Measurements from ENCODE around the gene CD36. TPM values are rescaled to one million over a fixed set of nuclear protein-coding genes. Genes with fewer than 3 reads are reported as not detected.
A peak's percentile ranks its signal among the peaks of the same experiment; 100 is the strongest.

Gene CD36
- total RNA-seq, 4 donors from 2014 or later = 122 to 261 (median 180) TPM

- Histone ChIP-seq H3K27me3 (no peaks in the 10 kb centered on the region), H3K27ac (no peak overlapping the region), H3K4me1 (no peaks in the 10 kb centered on the region), H3K4me3 (no peak overlapping the region), H3K9me3 (no peaks in the 10 kb centered on the region), H3K36me3 (no peaks in the 10 kb centered on the region)
- DNase-seq (ENCODE audit: low spot score in 2 of 2) = no peak
- 89 to 92% methylated on average over 2 of the region's 2 CpGs for WGBS, 2 donors
- TF ChIP-seq POLR2A (IDR thresholded peaks at IDR 0.05) (no peak), EP300 (IDR thresholded peaks at IDR 0.05) (no peak)
- TF ChIP-seq, protein P1, sequence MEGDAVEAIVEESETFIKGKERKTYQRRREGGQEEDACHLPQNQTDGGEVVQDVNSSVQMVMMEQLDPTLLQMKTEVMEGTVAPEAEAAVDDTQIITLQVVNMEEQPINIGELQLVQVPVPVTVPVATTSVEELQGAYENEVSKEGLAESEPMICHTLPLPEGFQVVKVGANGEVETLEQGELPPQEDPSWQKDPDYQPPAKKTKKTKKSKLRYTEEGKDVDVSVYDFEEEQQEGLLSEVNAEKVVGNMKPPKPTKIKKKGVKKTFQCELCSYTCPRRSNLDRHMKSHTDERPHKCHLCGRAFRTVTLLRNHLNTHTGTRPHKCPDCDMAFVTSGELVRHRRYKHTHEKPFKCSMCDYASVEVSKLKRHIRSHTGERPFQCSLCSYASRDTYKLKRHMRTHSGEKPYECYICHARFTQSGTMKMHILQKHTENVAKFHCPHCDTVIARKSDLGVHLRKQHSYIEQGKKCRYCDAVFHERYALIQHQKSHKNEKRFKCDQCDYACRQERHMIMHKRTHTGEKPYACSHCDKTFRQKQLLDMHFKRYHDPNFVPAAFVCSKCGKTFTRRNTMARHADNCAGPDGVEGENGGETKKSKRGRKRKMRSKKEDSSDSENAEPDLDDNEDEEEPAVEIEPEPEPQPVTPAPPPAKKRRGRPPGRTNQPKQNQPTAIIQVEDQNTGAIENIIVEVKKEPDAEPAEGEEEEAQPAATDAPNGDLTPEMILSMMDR (IDR thresholded peaks at IDR 0.05) = no peak
Measured at GRCh38 chr7:80676404-80676803, 38.0 kb downstream of the CD36 start.

GRCh38 chr7:80677629-80678028 lies 39.2 kb downstream of the CD36 start:
- TF ChIP-seq, protein P1 (IDR thresholded peaks at IDR 0.05) = no peak
- TF ChIP-seq POLR2A (IDR thresholded peaks at IDR 0.05) (no peak), EP300 (IDR thresholded peaks at IDR 0.05) (no peak)
- DNase-seq (ENCODE audit: low spot score in 2 of 2) = no peak
- Histone ChIP-seq H3K27ac (no peak overlapping the region), H3K4me3 (no peak overlapping the region), H3K36me3 (no peaks in the 10 kb centered on the region), H3K9me3 (no peaks in the 10 kb centered on the region), H3K4me1 (no peaks in the 10 kb centered on the region), H3K27me3 (no peaks in the 10 kb centered on the region)
- 88 to 94% methylated on average over 1 of the region's 1 CpG for WGBS, 2 donors

DNA sequence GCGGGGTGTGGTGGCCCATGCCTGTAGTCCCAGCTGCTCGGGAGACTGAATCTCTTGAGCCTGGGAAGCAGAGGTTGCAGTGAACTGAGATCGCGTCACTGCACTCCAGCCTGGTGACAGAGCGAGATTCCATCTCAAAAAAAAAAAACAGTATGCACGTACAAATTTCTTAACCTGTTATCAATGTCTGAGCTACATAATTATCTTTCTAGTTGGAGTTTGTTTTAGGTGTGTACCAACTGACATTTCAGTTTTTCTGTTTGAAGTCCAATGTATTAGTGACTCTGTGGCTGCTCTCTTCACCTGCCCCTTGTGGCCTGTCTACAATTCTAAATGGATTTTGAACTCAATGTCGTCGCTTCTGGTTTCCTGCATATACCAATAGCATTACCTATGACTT lies 40.3 kb downstream of the CD36 start:
- no peaks in the 10 kb centered on the region for H3K27me3 ChIP-seq
- H3K4me1 ChIP-seq = no peaks in the 10 kb centered on the region
- no peak overlapping the region for H3K27ac ChIP-seq
- TF ChIP-seq EP300 (IDR thresholded peaks at IDR 0.05) = no peak
- no peak for TF ChIP-seq POLR2A (IDR thresholded peaks at IDR 0.05)
- TF ChIP-seq, protein P1 (IDR thresholded peaks at IDR 0.05) = no peak
- DNase-seq (ENCODE audit: low spot score in 2 of 2) = no peak
- 87 to 91% methylated on average over 8 of the region's 8 CpGs for WGBS, 2 donors
- no peaks in the 10 kb centered on the region for H3K36me3 ChIP-seq
- H3K4me3 ChIP-seq = no peak overlapping the region
- no peaks in the 10 kb centered on the region for H3K9me3 ChIP-seq

DNA sequence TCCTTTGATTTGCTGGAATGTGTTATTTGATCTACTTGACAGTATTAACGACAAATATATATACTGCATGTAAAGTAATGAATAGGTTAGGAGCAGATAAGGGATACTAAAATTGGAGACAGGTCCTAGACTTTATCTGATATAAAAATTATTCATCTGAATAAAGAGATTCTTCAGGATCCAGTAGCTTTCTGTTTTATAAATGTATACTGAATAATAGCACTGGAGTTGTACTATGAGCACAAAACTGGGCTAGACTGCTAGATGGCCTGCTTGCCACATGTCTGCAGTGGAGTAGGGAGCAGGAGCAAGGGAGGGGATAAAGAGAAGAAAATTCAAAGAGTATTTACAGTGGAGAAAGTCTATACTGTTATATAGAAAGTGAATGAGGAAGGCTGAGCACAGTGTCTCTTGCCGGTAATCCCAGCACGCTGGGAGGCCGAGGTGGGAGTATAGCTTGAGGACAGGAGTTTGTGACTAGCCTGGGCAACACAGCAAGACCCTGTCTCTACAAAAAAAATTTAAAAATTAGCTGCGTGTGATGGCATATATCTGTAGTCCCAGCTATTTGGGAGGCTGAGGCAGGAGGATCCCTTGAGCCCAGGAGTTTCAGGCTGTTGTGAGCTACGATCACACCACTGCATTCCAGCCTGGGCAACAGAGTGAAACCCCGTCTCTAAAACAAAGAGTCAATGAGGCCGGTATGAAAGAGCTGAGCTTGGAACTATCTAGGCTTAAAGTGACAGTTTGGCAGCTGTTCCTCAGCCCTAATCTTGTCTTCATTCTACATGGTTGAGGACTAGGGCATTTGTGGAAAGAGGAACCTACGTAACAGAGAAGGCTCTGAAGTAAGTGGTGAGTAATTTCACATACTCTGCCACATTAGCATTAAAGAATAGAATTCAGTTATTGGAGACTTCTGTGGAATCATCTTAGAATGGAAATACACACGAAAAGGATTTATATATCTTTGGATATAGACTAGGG lies 41.8 kb downstream of the CD36 start:
- H3K9me3 ChIP-seq = peaks cover 0 to 5% (median 0%) of the 10 kb centered on the region in 4 donors
- H3K27ac ChIP-seq = no peak overlapping the region
- no peaks in the 10 kb centered on the region for H3K36me3 ChIP-seq
- WGBS, 2 donors = 75 to 77% methylated on average over 10 of the region's 10 CpGs
- no peaks in the 10 kb centered on the region for H3K27me3 ChIP-seq
- TF ChIP-seq POLR2A (IDR thresholded peaks at IDR 0.05) (no peak), EP300 (IDR thresholded peaks at IDR 0.05) (no peak)
- TF ChIP-seq, protein P1 (IDR thresholded peaks at IDR 0.05) = no peak
- DNase-seq (ENCODE audit: low spot score in 2 of 2) = no peak
- no peak overlapping the region for H3K4me3 ChIP-seq
- H3K4me1 ChIP-seq = no peaks in the 10 kb centered on the region

GRCh38 chr7:80681272-80681885 lies 42.9 kb downstream of the CD36 start:
- Histone ChIP-seq H3K27me3 (no peaks in the 10 kb centered on the region), H3K9me3 (peaks cover 0 to 5% (median 0%) of the 10 kb centered on the region in 4 donors), H3K4me3 (no peak overlapping the region), H3K4me1 (no peaks in the 10 kb centered on the region), H3K36me3 (no peaks in the 10 kb centered on the region), H3K27ac (no peak overlapping the region)
- no peak for DNase-seq (ENCODE audit: low spot score in 2 of 2)
- TF ChIP-seq, protein P1 (IDR thresholded peaks at IDR 0.05) = peak in 3 of 5 experiments; percentile 10 to 34 (median 18)
- no peak for TF ChIP-seq POLR2A (IDR thresholded peaks at IDR 0.05)
